Ovary (tissue), 3 donors: Measurements from ENCODE around the gene NRXN3.

Source experiments
- CTCF ChIP-seq, 3 donors: fragments of 450-650 bp in 2 of 3; fragments of 200-600 bp in 1 of 3; IDR thresholded peaks; one replicate each; pipeline versions ENCODE4 v1.5.1 to v1.8.0; 2016 to 2022; ENCODE audit warnings: antibody characterized with exemption in 3 of 3, mild to moderate bottlenecking in 1 of 3
- POLR2A ChIP-seq: fragments of 450-650 bp; IDR thresholded peaks from one replicate; pipeline ENCODE4 v1.6.1; 2017; ENCODE audit warnings: antibody characterized with exemption, mild to moderate bottlenecking, moderate library complexity
- donor health status: DM: no; HTN: no; CAD: no.

GRCh38 chr14:78240567-78240966, 70.4 kb downstream of the NRXN3 start:
- TF ChIP-seq CTCF (IDR thresholded peaks at IDR 0.05): no peak
- no peak for TF ChIP-seq POLR2A
